HepG2 (cell line): ENCODE data around the gene WDSUB1. TPM values are rescaled to one million over a fixed set of nuclear protein-coding genes. Genes with fewer than 3 reads are reported as not detected.

Source experiments
- ATAC-seq: fragments of 200-7000 bp; cut with Tn5 transposase; 3 replicates; pipeline ENCODE4 v1.9.1; 2020; ENCODE audit warnings: mild to moderate bottlenecking, moderate library complexity
- BruUV-seq: library from RNA; stranded (reverse); fragments of 400-500 nt; replicated peaks from 2 replicates; lab custom pipeline; 2021; lab: Mats Ljungman, UMichigan
- CTCF ChIA-PET: fragments of 300-600 bp; formaldehyde crosslinking; extraction: SDS; loops from one replicate; lab custom pipeline; 2021; ENCODE audit warnings: low total read pairs, inconsistent platforms, low intra/inter-chr PET ratio; lab: Yijun Ruan, JAX
- POLR2A ChIA-PET: fragments of 350-600 bp; sonication (Branson Sonifier 250); formaldehyde crosslinking; loops from one replicate; lab custom pipeline; 2020; ENCODE audit warnings: antibody characterized with exemption, inconsistent platforms; lab: Yijun Ruan, JAX
- DNase-seq: peaks from one replicate; pipeline ENCODE4 v3.0.0-alpha.2; 2015; ENCODE audit warnings: low spot score
- FAIRE-seq: peaks from 3 replicates; lab custom pipeline; 2011; peaks lifted over from hg19 to GRCh38; lab: Jason Lieb, UNC
- H2AFZ ChIP-seq: one replicate; pipeline ENCODE4 v1.6.1; 2011; ENCODE audit warnings: low read length, inconsistent platforms
- H3K27ac ChIP-seq: fragments of 300-600 bp; 3 replicates; pipeline ENCODE4 v1.8.0; 2011; ENCODE audit warnings: mixed run types, mild to moderate bottlenecking, mixed read lengths, low read length, inconsistent platforms; ENCODE audit not compliant: insufficient read depth; ENCODE audit errors: extremely low read length
- H3K27me3 ChIP-seq, 2 experiments: fragments of 200-600 bp in 1 of 2; 2 replicates in 1 of 2; 3 replicates in 1 of 2; pipeline versions ENCODE4 v1.6.0 to v1.8.0; 2011; ENCODE audit warnings: low read length in 2 of 2, mild to moderate bottlenecking in 2 of 2, moderate library complexity in 2 of 2, inconsistent platforms in 1 of 2; ENCODE audit not compliant: insufficient read depth in 2 of 2, control insufficient read depth in 1 of 2
- H3K36me3 ChIP-seq, 2 experiments: fragments of 200-600 bp in 1 of 2; replicated peaks in 1 of 2; 2 replicates in 1 of 2; 3 replicates in 1 of 2; pipeline versions ENCODE4 v1.5.1 to v1.8.0; 2011; ENCODE audit warnings: low read length in 2 of 2, inconsistent platforms in 1 of 2; ENCODE audit not compliant: insufficient read depth in 2 of 2, control insufficient read depth in 1 of 2
- H3K4me1 ChIP-seq: 2 replicates; pipeline ENCODE4 v1.5.1; 2012; ENCODE audit warnings: low read length, inconsistent platforms; ENCODE audit not compliant: insufficient read depth
- H3K4me2 ChIP-seq: 2 replicates; pipeline ENCODE4 v1.6.0; 2011; ENCODE audit warnings: low read depth, low read length, inconsistent platforms
- H3K4me3 ChIP-seq, 3 experiments: fragments of 200-600 bp in 1 of 3; sonication (generic), shearing (Covaris generic) in 1 of 3; replicated peaks in 1 of 3; 2 replicates each; pipeline ENCODE4 v1.5.1; 2011 to 2016; ENCODE audit warnings: low read length in 3 of 3, inconsistent platforms in 2 of 3, low read depth in 2 of 3, mild to moderate bottlenecking in 2 of 3, control low read depth in 1 of 3, mixed read lengths in 1 of 3; ENCODE audit not compliant: insufficient read depth in 1 of 3
- H3K79me2 ChIP-seq: one replicate; pipeline ENCODE4 v1.6.1; 2011; ENCODE audit warnings: low read length, inconsistent platforms; ENCODE audit not compliant: insufficient read depth
- H3K9ac ChIP-seq: 2 replicates; pipeline ENCODE4 v1.6.0; 2011; ENCODE audit warnings: mild to moderate bottlenecking, low read depth, low read length, inconsistent platforms; ENCODE audit not compliant: insufficient read depth
- H3K9me3 ChIP-seq: 2 replicates; pipeline ENCODE4 v1.5.1; 2012; ENCODE audit warnings: mild to moderate bottlenecking, low read length
- H4K20me1 ChIP-seq: 2 replicates; pipeline ENCODE4 v1.6.0; 2011; ENCODE audit warnings: inconsistent platforms, mild to moderate bottlenecking, low read length, moderate library complexity; ENCODE audit not compliant: insufficient read depth
- MLX ChIP-seq: IDR thresholded peaks from 2 replicates; pipeline ENCODE4 v1.6.1; 2016
- NFE2 ChIP-seq: sonication (generic); formaldehyde crosslinking; IDR thresholded peaks from 2 replicates; pipeline ENCODE4 v1.4.0; 2020; ENCODE audit warnings: missing genetic modification reagents
- ZBTB34 ChIP-seq: sonication (generic); formaldehyde crosslinking; IDR thresholded peaks from 2 replicates; pipeline ENCODE4 v1.8.0; 2022; ENCODE audit warnings: mild to moderate bottlenecking, missing genetic modification reagents
- ZNF44 ChIP-seq: sonication (generic); formaldehyde crosslinking; IDR thresholded peaks from 2 replicates; pipeline ENCODE4 v1.5.1; 2020; ENCODE audit warnings: mild to moderate bottlenecking, missing genetic modification reagents
- ZNF543 ChIP-seq: sonication (generic); formaldehyde crosslinking; IDR thresholded peaks from 2 replicates; pipeline ENCODE4 v1.4.0; 2020; ENCODE audit warnings: mild to moderate bottlenecking, missing genetic modification reagents
- WGBS: methylation state at CpG from one replicate; pipeline ENCODE4 v1.1.6; 2017; ENCODE audit warnings: low lambda C conversion rate; 5-methylcytosine and 5-hydroxymethylcytosine counted together
- in situ Hi-C: cut with HindIII; loops from 2 replicates; pipeline ENCODE4 v1.10.0; 2017; ENCODE audit warnings: low pct_unique_long_range_greater_than_20kb; ENCODE audit not compliant: extremely low pct_ligation_motif_present
- intact Hi-C: fragments of 100-400 bp; cut with micrococcal nuclease; formaldehyde crosslinking; loops from one replicate; pipeline ENCODE4 v1.10.0; 2022; ENCODE audit not compliant: unreplicated experiment
- polyA plus RNA-seq, 8 experiments: library from polyadenylated mRNA; depleted of rRNA in 3 of 8; stranded (reverse) in 7 of 8; unstranded in 1 of 8; fragments of >200 nt; fragmentation: Illumina TruSeq in 4 of 8; extraction: Trizol in 4 of 8; gene quantifications; 2 replicates each; pipeline versions ENCODE4 v1.2.1 to v1.2.3, GENCODE V29; 2011 to 2016; ENCODE audit warnings: low read depth in 4 of 8, missing spikeins in 1 of 8, mixed read lengths in 1 of 8; ENCODE audit not compliant: insufficient read depth in 1 of 8
- total RNA-seq, 5 experiments: library from RNA; depleted of rRNA; stranded (reverse); fragments of >200 nt; fragmentation: Illumina TruSeq; extraction: Trizol; gene quantifications; 2 replicates each; pipeline ENCODE4 v1.2.3, GENCODE V29; 2016; ENCODE audit warnings: low read depth in 1 of 5

Gene WDSUB1
- total and polyA plus RNA-seq, 2 of the 13 experiments (the other 11 are each of a cell fraction or from before 2014, with no cell fraction given): 10.1 to 10.7 TPM

GRCh38 chr2:159227467-159227866, 59.0 kb downstream of the WDSUB1 start:
- no peak overlapping the region for H3K27ac ChIP-seq
- peaks cover 1 to 4% of the 10 kb centered on the region in 2 experiments; a peak in 2 of 5 replicates for H3K36me3 ChIP-seq
- DNase-seq (no peak), FAIRE-seq (no peak), ATAC-seq (no peak)
- H3K9ac ChIP-seq: no peak overlapping the region
- no peaks in the 10 kb centered on the region for H3K4me1 ChIP-seq
- no peak overlapping the region for H3K4me2 ChIP-seq
- intact Hi-C loops (no loop called here), in situ Hi-C loops (no loop called here)
- H3K79me2 ChIP-seq: no peaks in the 10 kb centered on the region
- no TSS peak for BruUV-seq
- TF ChIP-seq NFE2 (CRISPR knock-in tag) (no peak), ZNF543 (CRISPR knock-in tag) (no peak), ZNF44 (CRISPR knock-in tag) (no peak), MLX (CRISPR knock-in tag) (no peak)
- no peaks in the 10 kb centered on the region for H3K9me3 ChIP-seq
- no peaks in the 10 kb centered on the region for H4K20me1 ChIP-seq
- no peak overlapping the region for H2AFZ ChIP-seq
- CTCF ChIA-PET: no interaction called here
- no peaks in the 10 kb centered on the region for H3K27me3 ChIP-seq
- WGBS: 64% methylated on average over 3 of the region's 3 CpGs
- POLR2A ChIA-PET: no interaction called here
- H3K4me3 ChIP-seq: no peak overlapping the region

GRCh38 chr2:159226608-159227385, 59.7 kb downstream of the WDSUB1 start:
- FAIRE-seq: no peak
- POLR2A ChIA-PET: no interaction called here
- no peak for TF ChIP-seq ZBTB34

More at GRCh38 chr2:159226608-159227385, 59.7 kb downstream of the WDSUB1 start:
- Histone ChIP-seq H3K27ac (no peak overlapping the region), H3K27me3 (no peaks in the 10 kb centered on the region), H2AFZ (no peak overlapping the region), H4K20me1 (no peaks in the 10 kb centered on the region), H3K9me3 (no peaks in the 10 kb centered on the region), H3K79me2 (no peaks in the 10 kb centered on the region), H3K36me3 (peaks cover 1 to 4% of the 10 kb centered on the region in 2 experiments; a peak in 2 of 5 replicates), H3K4me1 (no peaks in the 10 kb centered on the region), H3K9ac (no peak overlapping the region), H3K4me2 (no peak overlapping the region), H3K4me3 (no peak overlapping the region)
- no peak for DNase-seq
- ATAC-seq: no peak
- in situ Hi-C loops (no loop called here), intact Hi-C loops (no loop called here)
- CTCF ChIA-PET: no interaction called here
- no TSS peak for BruUV-seq
